ENCODE data around the gene PTCD3. TPM values are rescaled to one million over a fixed set of nuclear protein-coding genes. Genes with fewer than 3 reads are reported as not detected.

The PTCD3 gene
- total RNA-seq, 1 experiment from 2014 or later = 180 TPM

DNA sequence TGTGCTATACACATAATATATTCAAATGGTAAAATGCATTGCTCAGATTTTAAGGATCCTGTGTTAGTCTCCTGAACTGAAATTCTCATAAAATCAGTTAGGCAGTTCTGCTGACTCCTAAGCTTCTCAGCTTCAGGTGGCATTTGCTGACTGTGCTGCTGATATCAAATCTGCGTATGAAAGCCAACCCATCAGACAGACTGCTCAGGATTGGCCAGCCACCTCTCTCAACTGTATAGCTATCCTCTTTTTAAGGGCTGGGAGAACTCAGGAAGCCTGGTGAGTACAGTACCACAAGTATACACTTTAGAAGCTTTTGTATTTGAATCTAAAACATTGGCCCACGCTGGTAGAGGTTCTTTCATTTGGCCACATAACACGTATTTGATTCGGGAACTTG, 28.7 kb downstream of the PTCD3 start:
- no peak overlapping the region for H3K27ac ChIP-seq (ENCODE audit: insufficient read length, low read depth, low read length)
- Mint-ChIP-seq H3K9me3 (no peaks in the 10 kb centered on the region), H3K4me1 (peaks cover 5 to 12% of the 10 kb centered on the region in 2 experiments; a peak in 3 of 4 replicates), H3K36me3 (ENCODE audit: insufficient read depth in 1 of 3, low read depth in 3 of 3) (peaks cover 71 to 98% (median 96%) of the 10 kb centered on the region in 3 experiments), H3K4me3 (no peak overlapping the region), H3K27ac (no peak overlapping the region), H3K27me3 (ENCODE audit: low read depth) (no peaks in the 10 kb centered on the region)
- H3K18ac ChIP-seq (ENCODE audit: insufficient read length, low read depth, low read length) = no peak overlapping the region
- H3T11ph ChIP-seq (ENCODE audit: low read length) = no peak overlapping the region
- WGBS (ENCODE audit: extremely low coverage, insufficient read length, low lambda C conversion rate) = no CpG with 5 or more reads among the region's 4 CpGs
- DNase-seq = peak; percentile 30
- H4K5ac ChIP-seq (ENCODE audit: insufficient read length, low read depth, low read length) = no peak overlapping the region
- H2BK12ac ChIP-seq (ENCODE audit: insufficient read length, low read depth, low read length) = no peak overlapping the region
- H3K9me3 ChIP-seq (ENCODE audit: control insufficient read depth, low read depth, low read length) = no peaks in the 10 kb centered on the region
- no peak overlapping the region for H4K91ac ChIP-seq (ENCODE audit: insufficient read length, low read depth, low read length)
- H3K14ac ChIP-seq (ENCODE audit: insufficient read depth, low read length) = no peak overlapping the region
- H2AFZ ChIP-seq (ENCODE audit: low read length) = no peak overlapping the region
- no peak overlapping the region for H3K4ac ChIP-seq (ENCODE audit: low read depth, low read length)
- H2BK20ac ChIP-seq (ENCODE audit: low read depth, low read length, poor library complexity, severe bottlenecking) = no peak overlapping the region
- H3K4me2 ChIP-seq (ENCODE audit: insufficient read depth, insufficient read length, low read length) = no peak overlapping the region
- no peaks in the 10 kb centered on the region for H3K27me3 ChIP-seq (ENCODE audit: insufficient read depth, low read length)
- no peak overlapping the region for H3K23ac ChIP-seq (ENCODE audit: insufficient read length, low read depth, low read length)
- H3K9ac ChIP-seq (ENCODE audit: extremely low read depth, insufficient read length, low read length) = no peak overlapping the region
- H2BK120ac ChIP-seq (ENCODE audit: low read depth, low read length, poor library complexity, severe bottlenecking) = no peak overlapping the region
- no peaks in the 10 kb centered on the region for H4K20me1 ChIP-seq (ENCODE audit: control insufficient read depth, insufficient read depth, insufficient read length)
- H3K4me1 ChIP-seq (ENCODE audit: insufficient read depth, low read length) = no peaks in the 10 kb centered on the region
- H3K23me2 ChIP-seq (ENCODE audit: insufficient read length, low read depth, low read length, poor library complexity, severe bottlenecking) = no peaks in the 10 kb centered on the region
- H2BK5ac ChIP-seq (ENCODE audit: insufficient read length, low read length) = no peak overlapping the region
- H3K56ac ChIP-seq (ENCODE audit: insufficient read length, low read depth, low read length) = no peak overlapping the region
- H3K79me1 ChIP-seq (ENCODE audit: insufficient read depth, low read depth, low read length, poor library complexity, severe bottlenecking) = no peaks in the 10 kb centered on the region
- no peak overlapping the region for H2AK5ac ChIP-seq (ENCODE audit: insufficient read length, low read length)
- H2BK15ac ChIP-seq (ENCODE audit: low read depth, low read length) = no peak overlapping the region
- H4K8ac ChIP-seq (replicated peaks; ENCODE audit: insufficient read length, low read depth, low read length) = no peak overlapping the region
- H3K79me2 ChIP-seq (ENCODE audit: insufficient read depth, low read length) = no peaks in the 10 kb centered on the region
- TF ChIP-seq, protein P1, sequence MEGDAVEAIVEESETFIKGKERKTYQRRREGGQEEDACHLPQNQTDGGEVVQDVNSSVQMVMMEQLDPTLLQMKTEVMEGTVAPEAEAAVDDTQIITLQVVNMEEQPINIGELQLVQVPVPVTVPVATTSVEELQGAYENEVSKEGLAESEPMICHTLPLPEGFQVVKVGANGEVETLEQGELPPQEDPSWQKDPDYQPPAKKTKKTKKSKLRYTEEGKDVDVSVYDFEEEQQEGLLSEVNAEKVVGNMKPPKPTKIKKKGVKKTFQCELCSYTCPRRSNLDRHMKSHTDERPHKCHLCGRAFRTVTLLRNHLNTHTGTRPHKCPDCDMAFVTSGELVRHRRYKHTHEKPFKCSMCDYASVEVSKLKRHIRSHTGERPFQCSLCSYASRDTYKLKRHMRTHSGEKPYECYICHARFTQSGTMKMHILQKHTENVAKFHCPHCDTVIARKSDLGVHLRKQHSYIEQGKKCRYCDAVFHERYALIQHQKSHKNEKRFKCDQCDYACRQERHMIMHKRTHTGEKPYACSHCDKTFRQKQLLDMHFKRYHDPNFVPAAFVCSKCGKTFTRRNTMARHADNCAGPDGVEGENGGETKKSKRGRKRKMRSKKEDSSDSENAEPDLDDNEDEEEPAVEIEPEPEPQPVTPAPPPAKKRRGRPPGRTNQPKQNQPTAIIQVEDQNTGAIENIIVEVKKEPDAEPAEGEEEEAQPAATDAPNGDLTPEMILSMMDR (conservative IDR thresholded peaks at IDR 0.05) = no peak

Data from H9 (cell line).